ENCODE measurements around the gene IDH1.

IDH1 gene

GRCh38 chr2:208240619-208241209 is 14.2 kb downstream of the IDH1 start:
- Histone ChIP-seq H2AFZ (no peak overlapping the region), H3K27me3 (ENCODE audit: control insufficient read depth, insufficient read depth, low read length) (no peaks in the 10 kb centered on the region), H3K36me3 (ENCODE audit: control insufficient read depth, insufficient read depth, low read length) (no peaks in the 10 kb centered on the region), H3K9me3 (ENCODE audit: control insufficient read depth, low read length) (no peaks in the 10 kb centered on the region), H3K4me2 (ENCODE audit: low read length) (no peak overlapping the region), H3K27ac (no peak overlapping the region), H3K4me3 (ENCODE audit: low read depth, low read length) (no peak overlapping the region), H3K79me2 (no peaks in the 10 kb centered on the region), H3K4me1 (no peaks in the 10 kb centered on the region), H3K9ac (no peak overlapping the region)
- no peak for TF ChIP-seq CTCF (IDR thresholded peaks at IDR 0.05)

- no peaks in the 10 kb centered on the region for H3K9me3 ChIP-seq (ENCODE audit: control insufficient read depth, low read length)
- H2AFZ ChIP-seq: no peak overlapping the region
- H3K79me2 ChIP-seq: no peaks in the 10 kb centered on the region
- no peak for TF ChIP-seq CTCF (IDR thresholded peaks at IDR 0.05)
- no peaks in the 10 kb centered on the region for H3K27me3 ChIP-seq (ENCODE audit: control insufficient read depth, insufficient read depth, low read length)
- H3K4me3 ChIP-seq (ENCODE audit: low read depth, low read length): no peak overlapping the region
- H3K36me3 ChIP-seq (ENCODE audit: control insufficient read depth, insufficient read depth, low read length): no peaks in the 10 kb centered on the region
- H3K9ac ChIP-seq: no peak overlapping the region
- H3K4me1 ChIP-seq: no peaks in the 10 kb centered on the region
- H3K27ac ChIP-seq: no peak overlapping the region
- no peak overlapping the region for H3K4me2 ChIP-seq (ENCODE audit: low read length)
Observed at GRCh38 chr2:208239770-208240493, 14.9 kb downstream of the IDH1 start.

- no peaks in the 10 kb centered on the region for H3K4me1 ChIP-seq
- H3K79me2 ChIP-seq: no peaks in the 10 kb centered on the region
- H2AFZ ChIP-seq: no peak overlapping the region
- H3K27me3 ChIP-seq (ENCODE audit: control insufficient read depth, insufficient read depth, low read length): no peaks in the 10 kb centered on the region
- H3K4me3 ChIP-seq (ENCODE audit: low read depth, low read length): no peak overlapping the region
- no peak overlapping the region for H3K4me2 ChIP-seq (ENCODE audit: low read length)
- no peaks in the 10 kb centered on the region for H3K36me3 ChIP-seq (ENCODE audit: control insufficient read depth, insufficient read depth, low read length)
- H3K27ac ChIP-seq: no peak overlapping the region
- no peak overlapping the region for H3K9ac ChIP-seq
- no peak for TF ChIP-seq CTCF (IDR thresholded peaks at IDR 0.05)
- no peaks in the 10 kb centered on the region for H3K9me3 ChIP-seq (ENCODE audit: control insufficient read depth, low read length)
Observed at GRCh38 chr2:208235860-208236259, 19.0 kb downstream of the IDH1 start.

- no peak overlapping the region for H3K4me2 ChIP-seq (ENCODE audit: low read length)
- H3K79me2 ChIP-seq: no peaks in the 10 kb centered on the region
- H2AFZ ChIP-seq: no peak overlapping the region
- TF ChIP-seq CTCF (IDR thresholded peaks at IDR 0.05): no peak
- no peak overlapping the region for H3K9ac ChIP-seq
- no peak overlapping the region for H3K4me3 ChIP-seq (ENCODE audit: low read depth, low read length)
- no peaks in the 10 kb centered on the region for H3K27me3 ChIP-seq (ENCODE audit: control insufficient read depth, insufficient read depth, low read length)
- H3K27ac ChIP-seq: no peak overlapping the region
- no peaks in the 10 kb centered on the region for H3K4me1 ChIP-seq
- H3K36me3 ChIP-seq (ENCODE audit: control insufficient read depth, insufficient read depth, low read length): no peaks in the 10 kb centered on the region
- H3K9me3 ChIP-seq (ENCODE audit: control insufficient read depth, low read length): no peaks in the 10 kb centered on the region
Observed at GRCh38 chr2:208234786-208235185, 20.1 kb downstream of the IDH1 start.

- Histone ChIP-seq H3K36me3 (ENCODE audit: control insufficient read depth, insufficient read depth, low read length) (no peaks in the 10 kb centered on the region), H3K9ac (no peak overlapping the region), H3K4me3 (ENCODE audit: low read depth, low read length) (no peak overlapping the region), H3K4me1 (no peaks in the 10 kb centered on the region), H2AFZ (no peak overlapping the region), H3K9me3 (ENCODE audit: control insufficient read depth, low read length) (no peaks in the 10 kb centered on the region), H3K4me2 (ENCODE audit: low read length) (no peak overlapping the region), H3K27me3 (ENCODE audit: control insufficient read depth, insufficient read depth, low read length) (no peaks in the 10 kb centered on the region), H3K79me2 (no peaks in the 10 kb centered on the region), H3K27ac (no peak overlapping the region)
- TF ChIP-seq CTCF (IDR thresholded peaks at IDR 0.05): no peak
Observed at GRCh38 chr2:208228476-208228875, 26.4 kb downstream of the IDH1 start.
